Spleen (tissue), 7 donors: ENCODE data around the gene MEIS2.

Experiments
- POLR2A ChIP-seq, 3 donors: fragments of 450-650 bp; IDR thresholded peaks; one replicate each; pipeline ENCODE4 v1.5.1; 2017; ENCODE audit warnings: antibody characterized with exemption in 3 of 3, mild to moderate bottlenecking in 1 of 3
- POLR2AphosphoS5 ChIP-seq, 3 donors: sonication (generic); formaldehyde crosslinking; IDR thresholded peaks; one replicate each; pipeline ENCODE4 v1.5.1; 2017; ENCODE audit warnings: antibody characterized with exemption in 3 of 3
- TF ChIP-seq, protein P1 (sequence below), 11 experiments: fragments of 200-600 bp in 7 of 11; fragments of 450-650 bp in 4 of 11; sonication (generic) in 4 of 11; IDR thresholded peaks in 8 of 11; conservative IDR thresholded peaks in 3 of 11; 1 replicate in 7 of 11; 2 replicates in 4 of 11; pipeline versions ENCODE4 v1.4.0 to v1.8.0; 2016 to 2021; ENCODE audit warnings: antibody characterized with exemption in 11 of 11, inconsistent platforms in 4 of 11, mild to moderate bottlenecking in 1 of 11
- donor health status: DM: no; HTN: no; CAD: no; lungs with moderate emphysema.
- donor health status: DM: no; HTN: no; CAD: no.
- donor health status: DM: no; HTN: no; CAD: no.

GRCh38 chr15:37034835-37035748, 65.3 kb downstream of the MEIS2 start:
- TF ChIP-seq, protein P1, sequence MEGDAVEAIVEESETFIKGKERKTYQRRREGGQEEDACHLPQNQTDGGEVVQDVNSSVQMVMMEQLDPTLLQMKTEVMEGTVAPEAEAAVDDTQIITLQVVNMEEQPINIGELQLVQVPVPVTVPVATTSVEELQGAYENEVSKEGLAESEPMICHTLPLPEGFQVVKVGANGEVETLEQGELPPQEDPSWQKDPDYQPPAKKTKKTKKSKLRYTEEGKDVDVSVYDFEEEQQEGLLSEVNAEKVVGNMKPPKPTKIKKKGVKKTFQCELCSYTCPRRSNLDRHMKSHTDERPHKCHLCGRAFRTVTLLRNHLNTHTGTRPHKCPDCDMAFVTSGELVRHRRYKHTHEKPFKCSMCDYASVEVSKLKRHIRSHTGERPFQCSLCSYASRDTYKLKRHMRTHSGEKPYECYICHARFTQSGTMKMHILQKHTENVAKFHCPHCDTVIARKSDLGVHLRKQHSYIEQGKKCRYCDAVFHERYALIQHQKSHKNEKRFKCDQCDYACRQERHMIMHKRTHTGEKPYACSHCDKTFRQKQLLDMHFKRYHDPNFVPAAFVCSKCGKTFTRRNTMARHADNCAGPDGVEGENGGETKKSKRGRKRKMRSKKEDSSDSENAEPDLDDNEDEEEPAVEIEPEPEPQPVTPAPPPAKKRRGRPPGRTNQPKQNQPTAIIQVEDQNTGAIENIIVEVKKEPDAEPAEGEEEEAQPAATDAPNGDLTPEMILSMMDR (IDR thresholded peaks at IDR 0.05 in 8 of 11, conservative IDR thresholded peaks at IDR 0.05 in 3 of 11), result no peak
- TF ChIP-seq POLR2A (IDR thresholded peaks at IDR 0.05) (no peak), POLR2AphosphoS5 (IDR thresholded peaks at IDR 0.05) (no peak)
